Activated T-cell treated with anti-CD3 and anti-CD28 coated beads, Interleukin-2, amount 50 U/mL, for 72 hours (primary cell): ENCODE measurements around the gene CHMP2B. TPM values are rescaled to one million over a fixed set of nuclear protein-coding genes. Genes with fewer than 3 reads are reported as not detected.
"Not testable (repeated sequence)": the region's sequence is repeated elsewhere in the genome, so short reads cannot be mapped to it uniquely, and the experiment has no call there.

Experiments used
- ATAC-seq, 2 donors: fragments of 150-1000 bp; cut with Tn5 transposase; replicated peaks in 1 of 2; 2 replicates each; pipeline ENCODE4 v1.10.0; 2021; ENCODE audit warnings: moderate library complexity in 2 of 2, mild to moderate bottlenecking in 1 of 2
- DNase-seq, 2 donors: peaks; one replicate each; pipeline ENCODE4 v3.0.0; 2021 to 2022; ENCODE audit warnings: mixed read lengths in 1 of 2
- H3K27ac Mint-ChIP-seq: one replicate; pipeline ENCODE4 v1.8.0; 2022; ENCODE audit warnings: mild to moderate bottlenecking, moderate library complexity, mixed read lengths
- H3K27me3 Mint-ChIP-seq: one replicate; pipeline ENCODE4 v1.8.0; 2022; ENCODE audit warnings: low read depth, mixed read lengths
- H3K36me3 Mint-ChIP-seq, 2 donors: one replicate each; pipeline ENCODE4 v1.8.0; 2022; ENCODE audit warnings: mixed read lengths in 2 of 2, mild to moderate bottlenecking in 1 of 2; ENCODE audit not compliant: insufficient read depth in 2 of 2
- H3K4me1 Mint-ChIP-seq: one replicate; pipeline ENCODE4 v1.8.0; 2022; ENCODE audit warnings: low read depth, mixed read lengths
- H3K4me3 Mint-ChIP-seq, 2 donors: one replicate each; pipeline ENCODE4 v1.8.0; 2022; ENCODE audit warnings: mild to moderate bottlenecking in 2 of 2, mixed read lengths in 2 of 2, moderate library complexity in 2 of 2
- H3K9me3 Mint-ChIP-seq, 2 donors: one replicate each; pipeline ENCODE4 v1.8.0; 2022; ENCODE audit warnings: mixed read lengths in 2 of 2
- total RNA-seq, 2 donors: library from RNA; stranded (reverse); gene quantifications; one replicate each; pipeline ENCODE4 v1.2.3, GENCODE V29; 2022

The CHMP2B gene
- total RNA-seq, 2 donors from 2014 or later: 22.5 to 25.4 TPM

DNA sequence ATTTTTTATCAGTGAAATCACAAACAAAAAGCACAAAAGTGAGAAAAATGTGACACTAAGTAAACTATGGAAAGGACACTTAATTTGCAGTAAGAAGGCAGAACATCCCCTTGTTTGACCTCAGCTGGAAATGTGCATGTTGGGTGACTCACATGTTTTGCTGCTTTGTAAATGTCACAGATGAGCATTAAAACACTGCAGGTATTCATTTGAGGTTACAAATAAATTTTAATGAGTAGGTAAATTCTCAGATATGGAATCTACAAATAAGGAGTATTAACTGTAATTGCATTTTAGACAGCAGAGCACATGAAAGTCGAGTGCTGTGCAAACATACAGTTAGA lies 20.3 kb downstream of the CHMP2B start:
- Mint-ChIP-seq H3K36me3 (peaks cover 0 to 10% of the 10 kb centered on the region in 2 donors), H3K4me1 (peaks cover 15% of the 10 kb centered on the region), H3K4me3 (no peak overlapping the region), H3K27me3 (no peaks in the 10 kb centered on the region), H3K27ac (no peak overlapping the region), H3K9me3 (no peaks in the 10 kb centered on the region)
- ATAC-seq (peak in 1 of 2 donors; percentile 39), DNase-seq (no peak)

DNA sequence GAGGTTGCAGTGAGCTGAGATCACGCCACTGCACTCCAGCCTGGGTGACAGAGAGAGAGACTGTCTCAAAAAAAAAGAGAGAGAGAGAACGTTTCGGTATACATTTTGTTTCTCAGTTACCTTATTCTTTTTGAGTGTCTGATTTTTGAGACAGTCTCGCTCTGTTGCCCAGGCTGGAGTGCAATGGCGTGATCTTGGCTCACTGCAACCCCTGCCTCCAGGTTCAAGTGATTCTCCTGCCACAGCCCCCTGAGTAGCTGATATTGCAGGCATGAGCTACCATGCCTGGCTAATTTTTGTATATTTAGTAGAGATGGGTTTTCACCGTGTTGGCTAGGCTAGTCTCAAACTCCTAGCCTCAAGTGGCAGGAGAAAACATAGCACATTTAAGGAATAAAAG lies 21.1 kb downstream of the CHMP2B start:
- not testable (repeated sequence) for H3K9me3 Mint-ChIP-seq, DNase-seq, H3K27me3 Mint-ChIP-seq, H3K4me3 Mint-ChIP-seq, ATAC-seq, H3K27ac Mint-ChIP-seq
- peaks cover 0 to 10% of the 10 kb centered on the region in 2 donors for H3K36me3 Mint-ChIP-seq
- H3K4me1 Mint-ChIP-seq: peaks cover 15% of the 10 kb centered on the region

DNA sequence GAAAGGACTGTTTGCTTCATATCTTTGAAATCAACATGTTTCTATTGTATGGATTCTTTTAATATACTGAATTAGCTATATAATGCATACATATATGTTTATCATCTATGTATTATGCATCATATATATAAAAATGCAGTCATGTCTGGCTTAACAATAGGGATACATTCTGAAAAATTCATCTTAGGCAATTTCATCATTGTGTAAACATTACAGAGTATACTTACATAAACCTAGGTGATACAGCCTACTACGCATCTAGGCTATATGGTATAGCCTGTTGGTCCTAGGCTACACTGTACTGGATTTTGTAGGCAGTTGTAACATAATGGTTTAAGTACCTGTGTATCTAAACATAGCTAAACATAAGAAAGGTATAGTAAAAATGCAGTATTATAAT lies 21.7 kb downstream of the CHMP2B start:
- no peaks in the 10 kb centered on the region for H3K27me3 Mint-ChIP-seq
- ATAC-seq: no peak
- H3K4me1 Mint-ChIP-seq: peaks cover 15% of the 10 kb centered on the region
- no peaks in the 10 kb centered on the region for H3K9me3 Mint-ChIP-seq
- no peak overlapping the region for H3K27ac Mint-ChIP-seq
- peaks cover 0 to 10% of the 10 kb centered on the region in 2 donors for H3K36me3 Mint-ChIP-seq
- DNase-seq: no peak
- H3K4me3 Mint-ChIP-seq: no peak overlapping the region

DNA sequence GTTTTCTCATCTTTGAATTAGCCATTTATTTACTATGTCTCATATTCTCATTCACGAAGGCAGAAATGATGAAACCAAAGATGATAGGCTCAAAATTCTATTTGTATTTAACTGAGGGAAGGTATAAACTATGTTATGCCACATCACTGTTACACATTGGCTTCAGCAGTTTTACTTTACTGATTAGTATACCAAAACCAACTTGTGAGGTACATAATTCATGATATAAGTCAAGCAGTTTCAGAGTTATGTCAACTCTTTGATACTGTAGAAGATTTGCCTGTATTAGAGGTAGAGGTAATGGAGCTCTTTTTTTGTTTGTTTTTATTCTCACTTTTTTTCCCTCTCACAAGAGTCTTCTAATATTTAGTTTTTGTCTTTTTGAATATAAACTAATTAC lies 22.9 kb downstream of the CHMP2B start:
- Mint-ChIP-seq H3K27ac (no peak overlapping the region), H3K27me3 (no peaks in the 10 kb centered on the region), H3K4me3 (no peak overlapping the region), H3K9me3 (no peaks in the 10 kb centered on the region), H3K36me3 (peaks cover 0 to 12% of the 10 kb centered on the region in 2 donors), H3K4me1 (peaks cover 15% of the 10 kb centered on the region)
- peak in 1 of 2 donors; percentile 41 for ATAC-seq
- DNase-seq: no peak

DNA sequence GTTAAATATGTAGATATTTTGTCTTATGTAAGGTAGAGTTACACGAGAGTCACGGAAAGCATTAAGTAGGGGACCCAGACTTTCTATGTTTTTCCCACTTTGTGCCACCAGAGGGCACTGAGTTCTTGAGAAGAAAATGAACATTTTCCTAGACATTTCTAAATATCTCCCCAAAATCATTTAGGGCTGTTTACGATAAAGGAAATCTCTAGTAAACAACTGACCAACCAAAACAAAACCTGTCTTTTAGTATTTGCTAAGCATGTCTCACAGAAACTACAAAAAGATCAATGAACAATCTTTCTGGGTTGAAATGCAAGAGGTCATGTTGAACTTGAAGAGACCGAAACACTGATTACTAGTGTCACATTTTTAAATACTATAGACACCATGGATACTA lies 33.2 kb downstream of the CHMP2B start:
- H3K4me1 Mint-ChIP-seq: no peaks in the 10 kb centered on the region
- H3K36me3 Mint-ChIP-seq: no peaks in the 10 kb centered on the region
- H3K4me3 Mint-ChIP-seq: no peak overlapping the region
- no peaks in the 10 kb centered on the region for H3K9me3 Mint-ChIP-seq
- no peaks in the 10 kb centered on the region for H3K27me3 Mint-ChIP-seq
- ATAC-seq: peak in 1 of 2 donors; percentile 44
- H3K27ac Mint-ChIP-seq: no peak overlapping the region
- peak; percentile 44 to 59 for DNase-seq

DNA sequence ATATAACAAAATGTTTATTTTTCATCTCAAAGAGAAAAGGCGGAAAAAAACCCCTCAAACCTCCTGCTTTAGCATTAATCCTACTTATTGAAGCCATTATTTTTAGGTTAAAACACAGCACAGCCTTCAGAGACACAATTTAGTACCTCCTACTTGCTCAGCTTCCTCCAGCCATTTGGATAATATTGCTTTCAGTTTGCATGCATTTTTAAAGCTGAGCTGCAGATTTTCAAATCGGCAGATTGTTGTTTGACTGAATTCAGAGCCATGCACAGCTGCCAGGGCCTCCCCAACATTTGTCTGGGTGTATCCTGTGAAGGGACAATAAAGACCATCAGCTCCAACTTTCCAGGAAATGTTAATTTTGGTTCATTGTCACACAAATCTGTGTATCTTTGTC lies 34.8 kb downstream of the CHMP2B start:
- ATAC-seq: no peak
- no peak for DNase-seq
- Mint-ChIP-seq H3K4me3 (no peak overlapping the region), H3K36me3 (no peaks in the 10 kb centered on the region), H3K9me3 (no peaks in the 10 kb centered on the region), H3K27ac (no peak overlapping the region), H3K27me3 (no peaks in the 10 kb centered on the region), H3K4me1 (no peaks in the 10 kb centered on the region)

DNA sequence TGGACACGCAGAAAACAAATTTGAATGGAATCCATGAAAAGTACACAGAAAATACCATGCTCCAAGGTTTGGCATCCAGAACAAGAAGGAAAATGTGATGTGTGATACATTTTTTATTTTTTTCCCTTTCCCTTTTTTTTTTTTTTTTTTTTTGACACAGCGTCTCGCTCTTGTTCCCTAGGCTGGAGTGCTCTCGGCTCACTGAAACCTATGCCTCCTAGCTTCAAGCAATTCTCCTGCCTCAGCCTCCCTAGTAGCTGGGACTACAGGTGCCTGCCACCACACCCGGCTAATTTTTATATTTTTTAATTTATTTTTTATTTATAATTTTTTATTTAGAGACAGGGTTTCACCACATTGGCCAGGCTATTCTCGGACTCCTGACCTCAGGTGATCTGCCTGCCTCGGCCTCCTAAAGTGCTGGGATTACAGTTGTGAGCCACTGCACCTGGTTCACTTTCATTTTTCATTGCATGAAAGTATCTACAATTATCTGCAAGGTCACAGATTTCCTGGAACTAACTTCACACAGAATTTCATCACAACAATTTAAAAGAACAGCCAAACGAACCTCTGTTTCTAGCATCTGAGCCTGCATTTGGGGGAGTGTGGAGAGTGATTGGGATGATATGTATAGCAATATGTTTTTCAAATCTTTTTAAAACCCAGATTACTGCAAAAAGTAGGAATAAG lies 41.0 kb downstream of the CHMP2B start:
- H3K36me3 Mint-ChIP-seq: no peaks in the 10 kb centered on the region
- H3K9me3 Mint-ChIP-seq: no peaks in the 10 kb centered on the region
- peaks cover 43% of the 10 kb centered on the region for H3K4me1 Mint-ChIP-seq
- no peak overlapping the region for H3K4me3 Mint-ChIP-seq
- DNase-seq: no peak
- no peak overlapping the region for H3K27ac Mint-ChIP-seq
- ATAC-seq: no peak
- H3K27me3 Mint-ChIP-seq: peaks cover under 1% of the 10 kb centered on the region

DNA sequence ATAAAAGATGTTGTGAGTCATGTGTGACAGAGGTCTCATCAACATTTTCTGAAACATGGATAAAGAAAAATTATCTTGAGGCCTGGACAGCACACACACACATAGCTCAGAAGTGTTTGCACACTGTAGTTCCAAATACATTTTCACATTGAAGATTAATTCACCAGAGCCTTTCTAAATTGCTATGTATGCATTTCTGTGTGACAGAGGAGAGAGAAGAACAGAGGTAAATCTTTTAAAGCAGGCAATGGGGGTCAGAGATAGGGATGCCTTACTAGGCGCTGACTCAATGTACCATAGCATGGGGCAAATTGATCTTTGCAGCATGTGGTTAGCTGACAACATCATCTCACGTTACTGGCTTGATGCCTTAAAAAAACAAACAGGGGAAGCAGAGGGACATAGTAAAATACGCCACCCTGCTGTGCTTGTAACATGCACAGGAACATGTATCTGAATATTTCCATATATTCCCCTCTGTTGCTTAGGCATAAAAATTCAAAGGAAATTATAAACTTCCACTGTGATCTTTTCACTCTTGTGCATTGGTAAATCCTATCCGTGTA lies 41.6 kb downstream of the CHMP2B start:
- Mint-ChIP-seq H3K9me3 (no peaks in the 10 kb centered on the region), H3K4me3 (no peak overlapping the region), H3K4me1 (peaks cover 48% of the 10 kb centered on the region), H3K27me3 (peaks cover 4% of the 10 kb centered on the region), H3K27ac (no peak overlapping the region), H3K36me3 (no peaks in the 10 kb centered on the region)
- peak; percentile 34 to 42 for ATAC-seq
- DNase-seq: no peak

DNA sequence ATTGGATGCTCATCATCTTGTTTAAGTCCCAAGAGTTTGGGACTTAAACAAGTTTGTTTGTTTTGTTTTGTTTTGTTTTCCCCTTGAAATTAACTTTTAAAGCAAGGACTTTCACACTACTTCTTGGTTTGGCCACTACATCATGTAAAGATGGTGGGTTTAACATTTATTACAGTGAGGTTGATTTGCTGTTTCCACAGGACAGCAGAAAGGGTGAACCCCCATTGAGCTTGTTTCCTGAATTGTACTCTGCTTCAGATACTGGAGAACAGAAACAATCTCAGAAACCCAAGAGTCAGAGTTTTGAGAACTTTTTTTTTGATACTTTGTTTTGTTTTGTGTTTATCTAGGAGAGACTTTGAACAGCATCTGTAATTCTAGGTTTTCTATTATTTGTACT lies 42.6 kb downstream of the CHMP2B start:
- no peak overlapping the region for H3K27ac Mint-ChIP-seq
- H3K27me3 Mint-ChIP-seq: peaks cover 4% of the 10 kb centered on the region
- no peak for ATAC-seq

DNA sequence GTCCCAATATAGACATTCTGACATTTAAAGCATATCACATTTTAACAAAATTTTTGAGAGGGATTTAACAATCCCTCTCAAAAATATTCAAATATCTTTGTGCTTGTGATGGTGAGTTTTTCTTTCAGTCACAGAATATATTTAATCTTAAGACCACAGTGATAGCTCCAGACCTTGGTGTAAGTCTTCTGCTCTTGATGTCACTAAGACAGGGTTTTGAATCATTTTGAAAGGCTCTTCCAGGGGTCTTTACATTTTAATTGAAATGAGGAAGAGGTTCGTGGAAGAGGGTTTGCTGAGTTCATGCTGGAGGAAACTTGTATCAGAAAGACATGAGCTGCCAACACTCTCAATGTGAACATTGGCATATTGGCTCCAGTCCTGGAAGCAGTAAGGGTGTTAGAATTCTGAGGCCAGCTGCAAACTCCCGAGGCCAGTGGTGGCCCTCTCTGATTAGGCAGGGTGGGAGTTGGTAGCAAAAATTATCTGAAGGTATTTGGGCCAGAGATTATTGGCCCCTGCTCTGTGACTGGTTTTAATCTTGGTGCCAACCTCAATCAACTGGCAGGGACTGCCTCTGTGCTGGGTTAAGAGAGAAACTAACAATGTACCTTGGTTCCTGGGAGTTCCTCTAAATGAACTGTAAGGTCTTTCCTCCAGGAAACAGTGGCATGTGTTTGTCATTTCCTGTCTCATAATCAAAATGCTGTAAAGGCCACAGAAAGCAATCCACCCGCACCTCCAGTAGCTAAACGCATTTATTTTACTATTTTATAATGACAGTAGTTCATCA lies 44.0 kb downstream of the CHMP2B start:
- peaks cover 4% of the 10 kb centered on the region for H3K27me3 Mint-ChIP-seq
- H3K27ac Mint-ChIP-seq: peak overlapping the region; percentile 12
- H3K9me3 Mint-ChIP-seq: no peaks in the 10 kb centered on the region
- peaks cover 48% of the 10 kb centered on the region for H3K4me1 Mint-ChIP-seq
- no peaks in the 10 kb centered on the region for H3K36me3 Mint-ChIP-seq
- ATAC-seq (peak; percentile 67 to 72), DNase-seq (peak in 1 of 2 donors; percentile 3)
- peak overlapping the region; percentile 29 to 51 for H3K4me3 Mint-ChIP-seq

More for the DNA sequence above, 42.6 kb downstream of the CHMP2B start:
- peak overlapping the region in 1 of 2 donors; percentile 17 for H3K4me3 Mint-ChIP-seq
- no peaks in the 10 kb centered on the region for H3K9me3 Mint-ChIP-seq
- H3K36me3 Mint-ChIP-seq: no peaks in the 10 kb centered on the region
- no peak for DNase-seq
- H3K4me1 Mint-ChIP-seq: peaks cover 48% of the 10 kb centered on the region

DNA sequence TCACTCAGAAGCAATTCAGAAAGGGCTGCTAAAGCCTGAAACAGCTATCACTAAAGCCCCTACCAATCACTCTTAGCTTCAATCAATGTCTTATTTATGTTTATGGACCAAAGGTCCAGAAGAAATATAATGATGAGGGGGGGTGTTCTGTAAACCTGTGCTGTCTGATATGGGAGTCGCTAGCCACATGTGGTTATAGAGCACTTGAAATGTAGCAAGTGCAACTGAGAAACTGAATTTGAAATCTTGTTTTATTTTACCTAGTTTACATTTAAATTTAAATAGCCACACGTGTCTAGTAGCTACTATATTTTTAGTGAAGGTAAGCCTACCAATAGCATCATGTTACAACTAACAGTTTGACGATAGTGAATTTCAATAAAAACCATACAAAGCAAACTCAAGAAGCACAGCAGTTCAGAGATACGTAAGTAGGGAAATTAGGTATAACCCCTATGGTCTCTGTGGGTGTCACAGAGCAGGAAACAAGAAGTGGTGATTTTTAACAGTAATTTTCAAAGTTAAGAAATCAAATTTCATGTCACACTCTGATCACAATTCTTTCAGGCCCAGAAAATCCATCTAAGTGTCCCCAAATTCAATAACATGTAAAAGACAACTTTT lies 45.7 kb downstream of the CHMP2B start:
- peaks cover 48% of the 10 kb centered on the region for H3K4me1 Mint-ChIP-seq
- DNase-seq (no peak), ATAC-seq (peak; percentile 74 to 87)
- no peak overlapping the region for H3K27ac Mint-ChIP-seq
- H3K4me3 Mint-ChIP-seq: peak overlapping the region in 1 of 2 donors; percentile 22
- no peaks in the 10 kb centered on the region for H3K9me3 Mint-ChIP-seq
- H3K36me3 Mint-ChIP-seq: no peaks in the 10 kb centered on the region
- peaks cover 4% of the 10 kb centered on the region for H3K27me3 Mint-ChIP-seq

DNA sequence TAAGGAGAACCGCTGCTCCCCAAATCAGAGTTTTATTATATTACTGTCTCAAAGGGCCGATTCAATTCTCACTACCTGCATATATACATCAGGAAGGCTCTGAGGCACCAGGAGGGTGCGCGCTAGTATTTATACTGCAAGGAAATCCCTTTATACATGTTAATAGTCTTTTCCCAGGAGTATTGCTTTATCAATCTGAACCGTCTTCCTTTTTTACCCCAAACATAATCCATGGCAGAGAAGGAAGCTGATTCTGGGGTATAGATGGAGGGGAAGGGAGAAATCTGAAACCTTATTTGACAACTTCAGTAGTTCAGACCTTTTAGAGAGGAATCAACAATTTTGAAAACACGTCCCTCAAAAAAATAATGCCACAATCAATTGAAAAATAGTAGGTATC lies 49.4 kb downstream of the CHMP2B start, which contains the start of gene POU1F1:
Gene POU1F1 (minus strand): TSS at position 101 of the 400 bp plus-strand sequence. CDS start 122 bp downstream, outside the sequence.
- Mint-ChIP-seq H3K36me3 (no peaks in the 10 kb centered on the region), H3K27me3 (peaks cover 4% of the 10 kb centered on the region), H3K27ac (no peak within 1 kb of the TSS), H3K4me1 (peaks cover 15% of the 10 kb centered on the region), H3K4me3 (no peak within 1 kb of the TSS), H3K9me3 (no peaks in the 10 kb centered on the region)
- DNase-seq (no peak), ATAC-seq (no peak)

DNA sequence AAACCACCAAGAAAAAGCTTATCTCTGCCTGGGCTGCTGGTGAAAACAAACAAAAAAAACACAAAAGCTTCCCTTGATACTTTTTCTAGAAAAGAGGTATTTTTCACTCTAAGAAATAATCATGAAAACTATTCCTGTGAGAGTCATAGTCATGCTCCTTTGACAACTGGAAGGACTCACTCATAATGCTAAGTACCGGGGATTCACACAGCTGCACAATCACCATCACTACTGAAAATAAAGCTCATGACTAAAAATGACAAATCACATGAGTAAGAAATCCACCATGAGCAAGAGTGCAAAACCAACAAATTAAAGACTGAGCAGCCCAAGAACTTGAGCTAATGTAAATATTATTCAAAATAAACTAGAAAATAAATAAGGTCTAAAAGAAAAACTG lies 59.9 kb downstream of the CHMP2B start:
- Mint-ChIP-seq H3K9me3 (no peaks in the 10 kb centered on the region), H3K27ac (peak overlapping the region; percentile 87), H3K27me3 (peaks cover 11% of the 10 kb centered on the region), H3K4me1 (peaks cover 11% of the 10 kb centered on the region), H3K36me3 (no peaks in the 10 kb centered on the region), H3K4me3 (peak overlapping the region in 1 of 2 donors; percentile 75)
- ATAC-seq: peak; percentile 87 to 99
- no peak for DNase-seq
